Dedifferentiated amniotic fluid mesenchymal stem cell (primary cell): Measurements from ENCODE around the gene SH2D3A.
"Not testable (repeated sequence)": the region's sequence is repeated elsewhere in the genome, so short reads cannot be mapped to it uniquely, and the experiment has no call there.

Experiments
- DNase-seq: peaks from one replicate; pipeline ENCODE4 v3.0.0-alpha.2; 2016; ENCODE audit errors: extremely low spot score

The SH2D3A gene

GRCh38 chr19:6721773-6722172 lies 45.5 kb downstream of the SH2D3A start:
- DNase-seq, result no peak

DNA sequence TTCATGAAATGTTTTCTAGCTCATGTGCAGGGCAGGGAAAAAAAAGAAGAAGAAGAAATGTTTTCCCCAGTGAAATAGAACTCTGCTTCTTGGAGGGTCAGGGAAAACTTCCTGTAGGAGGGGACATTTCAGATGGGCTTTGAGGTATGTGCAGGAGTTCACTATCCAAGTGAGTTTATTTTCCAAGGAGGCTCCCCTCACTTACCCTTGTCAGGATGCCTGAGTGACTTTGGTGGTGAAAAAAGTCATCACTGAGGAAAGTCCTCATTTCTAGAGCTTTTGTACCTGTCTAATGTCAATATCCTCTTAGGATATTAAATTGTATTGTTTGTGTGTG lies 46.1 kb downstream of the SH2D3A start:
- no peak for DNase-seq

GRCh38 chr19:6720369-6721137 lies 46.7 kb downstream of the SH2D3A start, which contains the start of gene C3:
C3 (minus strand) TSS chr19:6720650; CDS start chr19:6720589, 61 bp downstream.
- no peak for DNase-seq

DNA sequence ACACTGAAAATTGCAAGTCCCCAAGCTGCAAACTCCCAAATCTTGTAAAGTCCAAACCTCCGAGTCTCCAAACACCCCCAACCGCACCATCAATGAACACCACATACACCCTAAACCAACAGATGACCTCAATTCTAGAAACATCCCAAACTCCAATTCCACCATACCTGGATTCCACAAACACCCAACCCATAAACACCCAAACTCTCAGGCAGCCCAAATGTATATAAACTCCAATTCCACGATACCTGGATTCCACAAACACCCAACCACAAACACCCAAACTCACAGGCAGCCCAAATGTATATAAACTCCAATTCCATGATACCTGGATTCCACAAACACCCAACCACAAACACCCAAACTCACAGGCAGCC lies 47.3 kb downstream of the SH2D3A start:
- DNase-seq, result no peak

GRCh38 chr19:6719540-6719861 lies 47.7 kb downstream of the SH2D3A start:
- DNase-seq, result no peak

DNA sequence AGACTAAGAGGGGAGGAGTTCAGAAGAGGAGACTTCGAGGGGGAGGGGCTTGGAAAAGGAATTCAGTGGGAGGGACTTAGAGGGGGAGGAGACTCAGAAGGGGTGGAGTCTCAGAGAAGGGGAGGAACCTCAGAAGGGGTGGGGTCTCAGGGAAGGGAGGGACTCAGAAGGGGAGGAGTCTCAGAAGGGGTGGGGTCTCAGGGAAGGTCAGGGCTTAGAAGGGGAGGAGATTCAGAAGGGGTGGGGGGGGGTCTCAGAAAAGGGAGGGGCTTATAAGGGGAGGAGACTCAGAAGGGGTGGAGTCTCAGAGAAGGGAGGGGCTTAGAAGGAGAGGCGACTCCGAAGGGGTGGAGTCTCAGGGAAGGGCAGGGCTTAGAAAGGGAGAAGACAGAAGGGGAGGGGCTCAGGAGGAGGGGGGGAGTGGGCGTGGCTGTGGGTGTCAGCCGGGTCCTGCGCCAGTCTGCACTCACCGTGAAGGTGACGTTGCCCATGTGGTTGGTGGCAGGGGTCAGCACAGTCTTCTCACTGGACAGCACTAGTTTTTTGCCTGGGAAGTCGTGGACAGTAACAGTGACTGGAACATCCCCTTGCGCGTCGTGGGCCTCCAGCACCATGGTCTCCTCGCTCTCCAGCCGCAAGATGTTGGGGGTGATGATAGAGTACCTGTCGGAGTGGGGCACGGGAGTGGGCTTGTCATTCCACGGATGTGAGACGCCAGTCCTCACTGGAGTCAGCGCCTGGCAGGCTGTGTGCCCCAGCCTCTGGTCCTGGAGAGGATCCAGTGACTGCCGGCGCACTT lies 48.3 kb downstream of the SH2D3A start:
- DNase-seq, result no peak

- DNase-seq, result no peak
These were observed 49.0 kb downstream of the SH2D3A start for GRCh38 chr19:6718111-6718740.

DNA sequence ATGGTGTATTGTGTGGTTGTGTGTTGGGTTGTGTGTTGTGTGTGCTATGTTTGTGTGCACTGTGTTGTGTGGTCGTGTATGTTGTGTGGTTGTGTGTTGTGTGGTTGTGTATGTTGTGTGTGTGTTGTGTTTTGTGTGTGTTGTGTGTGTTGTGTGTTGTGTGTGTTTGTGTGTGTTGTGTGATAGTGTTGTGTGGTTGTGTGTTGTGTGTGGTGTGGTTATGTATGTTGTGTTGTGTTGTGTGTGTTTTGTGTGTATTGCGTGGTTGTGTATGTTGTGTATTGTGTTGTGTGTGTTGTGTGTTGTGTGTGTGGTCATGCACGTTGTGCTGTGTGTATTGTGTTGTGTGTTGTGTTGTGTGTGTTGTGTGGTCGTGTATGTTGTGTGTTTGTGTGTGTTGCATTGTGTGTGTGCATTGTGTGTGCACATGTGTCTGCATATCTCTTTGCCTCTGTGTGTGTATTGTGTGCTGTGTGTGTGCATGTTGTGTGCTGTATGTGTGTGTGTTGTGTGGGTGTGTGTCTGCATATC lies 49.7 kb downstream of the SH2D3A start:
- no peak for DNase-seq

DNA sequence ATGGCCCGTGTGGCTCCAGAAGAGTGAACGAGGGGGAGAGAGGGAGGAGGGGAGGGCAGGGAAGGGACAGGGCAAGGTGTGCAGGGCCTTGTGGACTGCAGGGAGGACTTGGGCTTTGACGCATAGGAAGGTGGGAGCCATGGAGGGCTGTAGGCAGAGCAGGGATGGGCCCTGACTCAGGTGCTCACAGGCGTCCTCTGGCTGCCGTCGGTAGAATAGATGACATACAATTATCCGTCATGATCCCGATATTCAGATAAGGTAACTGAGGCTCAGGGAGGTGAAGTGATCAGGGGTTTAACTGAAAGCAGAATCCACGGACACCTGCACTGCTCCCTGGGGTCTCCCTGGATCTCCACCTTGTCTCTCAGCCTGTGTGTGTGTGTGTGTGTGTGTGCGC lies 50.2 kb downstream of the SH2D3A start:
- no peak for DNase-seq

- DNase-seq, result no peak
These were observed 50.6 kb downstream of the SH2D3A start for GRCh38 chr19:6716610-6716970.

DNA sequence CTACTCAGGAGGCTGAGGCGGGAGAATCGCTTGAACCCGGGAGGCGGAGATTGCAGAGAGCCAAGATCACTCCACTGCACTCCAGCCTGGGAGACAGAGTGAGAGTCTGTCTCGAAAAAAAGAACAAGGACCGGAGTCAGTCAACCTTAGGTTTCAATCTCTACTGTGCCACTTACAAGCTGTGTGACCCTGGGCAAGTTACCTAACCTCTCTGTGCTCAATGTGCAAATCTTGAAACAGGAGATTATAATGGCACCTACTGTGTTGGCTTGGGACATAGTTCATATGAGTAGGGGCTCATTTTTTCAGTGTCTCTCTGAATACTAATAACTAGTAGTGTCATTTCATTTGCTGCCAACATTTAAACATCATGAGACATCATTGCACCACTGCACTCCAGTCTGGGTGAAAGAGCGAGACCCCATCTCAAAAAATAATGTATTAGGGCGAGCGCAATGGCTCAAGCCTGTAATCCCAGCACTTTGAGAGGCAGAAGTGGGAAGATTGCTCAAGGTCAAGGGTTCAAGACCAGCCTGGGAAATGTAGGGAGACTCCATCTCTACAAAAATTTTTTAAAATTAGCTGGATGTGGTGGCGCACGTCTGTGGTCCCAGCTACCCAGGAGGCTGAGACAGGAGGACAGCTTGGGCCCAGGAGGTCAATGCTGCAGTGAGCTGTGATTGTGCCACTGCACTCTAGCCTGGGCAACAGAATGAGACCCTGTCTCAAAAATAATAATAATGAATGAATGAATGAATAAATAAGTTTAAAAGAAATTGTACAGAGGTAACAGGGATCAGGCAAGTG lies 52.3 kb downstream of the SH2D3A start:
- DNase-seq, result no peak

- DNase-seq, result no peak
These were observed 53.2 kb downstream of the SH2D3A start for GRCh38 chr19:6713773-6714692.

DNA sequence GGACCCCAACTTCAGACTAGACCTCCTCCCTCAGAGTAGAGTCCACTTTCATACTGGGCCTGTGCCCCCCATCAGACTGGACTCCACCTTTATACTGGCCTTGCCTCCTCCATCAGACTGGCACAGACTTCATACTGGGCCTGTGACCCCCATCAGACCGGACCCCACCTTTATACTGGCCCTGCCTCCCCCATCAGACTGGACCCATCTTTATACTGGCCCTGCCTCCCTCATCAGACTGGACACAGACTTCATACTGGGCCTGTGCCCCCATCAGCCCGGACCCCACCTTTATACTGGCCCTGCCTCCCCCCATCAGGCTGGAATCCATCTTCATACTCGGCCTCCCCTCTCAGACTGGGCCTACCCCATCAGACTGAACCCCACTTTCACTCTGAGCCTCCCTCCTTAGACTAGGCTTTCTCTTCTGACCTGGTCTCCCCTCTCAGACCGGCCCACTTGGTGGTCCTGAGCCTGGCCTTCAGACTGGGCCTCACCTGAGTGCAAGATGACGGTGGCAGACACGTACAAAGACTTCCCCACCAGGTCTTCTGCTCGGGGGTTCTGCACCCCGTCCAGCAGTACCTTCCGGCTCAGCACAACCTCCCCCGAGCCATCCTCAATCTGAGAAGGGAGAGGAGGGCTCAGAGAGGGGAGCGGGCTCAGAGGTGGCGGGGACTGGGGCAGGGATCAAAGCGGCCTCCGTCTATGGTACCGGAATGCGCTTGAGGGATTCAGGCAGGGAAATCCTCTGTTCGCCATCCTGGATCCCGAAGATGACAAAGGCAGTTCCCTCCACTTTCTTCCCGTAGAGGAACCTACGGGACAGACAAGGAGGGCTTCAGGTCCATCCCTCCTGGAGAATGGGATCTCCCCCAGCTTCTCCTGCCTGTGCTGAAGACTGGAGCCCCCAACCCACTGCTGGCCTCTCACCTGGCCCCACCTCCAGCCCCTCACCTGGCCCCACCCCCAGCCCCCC lies 54.3 kb downstream of the SH2D3A start:
- no peak for DNase-seq

- no peak for DNase-seq
These were observed 55.0 kb downstream of the SH2D3A start for GRCh38 chr19:6712231-6712630.

DNA sequence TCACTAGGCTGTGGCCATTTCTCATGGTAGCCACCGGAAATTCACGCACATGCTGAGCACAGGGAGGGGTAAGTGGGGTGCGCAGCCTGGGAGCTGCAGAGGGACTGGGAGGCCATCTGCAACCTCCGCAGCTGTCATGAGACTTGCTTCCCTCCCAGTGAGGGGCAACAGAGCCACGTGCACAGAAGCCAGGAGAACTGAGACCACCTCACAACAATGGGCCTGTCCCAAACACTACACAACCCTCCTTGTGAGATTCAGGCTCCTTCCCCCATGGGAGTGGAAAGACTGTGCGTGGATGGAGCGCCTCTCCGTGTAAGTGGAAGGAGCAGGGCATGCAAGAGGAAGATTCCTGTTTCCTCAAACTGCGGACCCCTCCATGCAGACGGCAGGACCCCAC lies 55.6 kb downstream of the SH2D3A start:
- no peak for DNase-seq

DNA sequence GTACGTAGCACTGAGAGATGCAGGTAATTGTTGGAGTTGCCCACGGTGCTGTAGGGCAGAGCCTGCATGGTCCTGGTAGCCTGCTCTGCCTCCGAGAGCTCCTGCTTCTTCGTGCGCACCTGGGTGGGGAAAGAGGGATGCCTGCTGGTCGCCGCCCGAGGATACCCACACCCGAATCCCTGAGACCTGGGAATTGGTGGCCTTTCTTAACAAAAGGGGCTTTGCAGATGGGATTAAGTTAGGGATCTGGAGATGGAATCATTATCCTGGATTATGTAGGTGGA lies 56.2 kb downstream of the SH2D3A start:
- DNase-seq, result no peak

- no peak for DNase-seq
These were observed 56.8 kb downstream of the SH2D3A start for GRCh38 chr19:6710273-6711077.

DNA sequence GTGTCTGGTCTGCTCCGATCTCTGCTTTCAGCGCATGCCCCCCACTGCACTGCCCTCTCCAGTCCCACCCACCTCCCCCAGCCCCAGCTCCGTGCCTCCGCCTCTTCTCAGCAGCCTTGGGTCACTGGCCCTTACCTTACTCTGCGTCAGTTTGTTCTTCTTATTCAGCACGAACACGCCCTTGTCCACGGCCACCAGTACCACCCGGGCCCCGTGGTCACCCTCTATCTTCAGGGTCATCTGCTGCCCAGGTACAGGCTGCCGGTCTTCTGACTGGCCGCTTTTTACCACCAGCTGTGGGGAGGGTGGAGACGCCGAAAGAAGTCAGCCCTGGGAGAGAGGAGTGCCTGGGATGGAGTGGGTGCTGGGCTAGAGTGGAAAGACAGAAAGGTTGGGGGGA lies 57.7 kb downstream of the SH2D3A start:
- no peak for DNase-seq

DNA sequence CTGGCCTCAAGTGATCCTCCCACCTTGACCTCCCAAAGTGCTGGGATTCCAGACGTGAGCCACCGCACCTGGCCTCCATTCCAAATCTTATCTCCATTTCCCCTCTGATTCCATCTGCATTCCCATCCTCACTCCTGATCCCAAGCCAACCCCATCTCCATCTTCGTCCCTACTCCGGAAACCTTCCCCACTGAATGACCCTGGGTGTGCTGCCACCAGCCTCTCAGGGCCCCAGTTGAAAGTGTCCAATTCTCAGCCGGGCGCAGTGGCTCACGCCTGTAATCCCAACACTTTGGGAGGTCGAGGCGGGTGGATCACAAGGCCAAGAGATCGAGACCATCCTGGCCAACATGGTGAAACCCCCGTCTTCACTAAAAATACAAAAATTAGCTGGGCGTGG lies 58.3 kb downstream of the SH2D3A start:
- not testable (repeated sequence) for DNase-seq
